K562 (cell line): ENCODE measurements around the gene RTBDN. TPM values are rescaled to one million over a fixed set of nuclear protein-coding genes. Genes with fewer than 3 reads are reported as not detected.
A peak's percentile ranks its signal among the peaks of the same experiment; 100 is the strongest.

ENCODE experiments used
- CBFB ChIP-seq: sonication (generic); formaldehyde crosslinking; IDR thresholded peaks from 2 replicates; pipeline ENCODE4 v1.4.0; 2020; ENCODE audit warnings: mild to moderate bottlenecking, missing genetic modification reagents
- CCAR2 ChIP-seq: fragments of 200-400 bp; formaldehyde crosslinking; IDR thresholded peaks from 2 replicates; pipeline ENCODE4 v1.6.1; 2017; ENCODE audit warnings: mild to moderate bottlenecking, low read depth, low read length
- FOXP1 ChIP-seq: sonication (generic); formaldehyde crosslinking; IDR thresholded peaks from 2 replicates; pipeline ENCODE4 v1.8.0; 2022; ENCODE audit warnings: mild to moderate bottlenecking, missing genetic modification reagents
- HSF4 ChIP-seq: fragments of 250-450 bp; sonication (Bioruptor Pico); IDR thresholded peaks from 2 replicates; pipeline ENCODE4 v2.1.2; 2022; ENCODE audit warnings: mild to moderate bottlenecking, moderate library complexity, borderline replicate concordance
- KLF16 ChIP-seq: IDR thresholded peaks from 2 replicates; pipeline ENCODE4 v1.6.1; 2016; ENCODE audit warnings: antibody characterized with exemption
- MTA2 ChIP-seq: fragments of 450-650 bp; IDR thresholded peaks from 2 replicates; pipeline ENCODE4 v1.6.1; 2016; ENCODE audit warnings: low read depth
- NR3C1 ChIP-seq: sonication (generic); formaldehyde crosslinking; IDR thresholded peaks from 2 replicates; pipeline ENCODE4 v1.8.1; 2022; ENCODE audit warnings: missing genetic modification reagents
- POLR2A ChIP-seq: fragments of 450-650 bp; conservative IDR thresholded peaks from 2 replicates; pipeline ENCODE4 v1.6.1; 2016
- SMARCB1 ChIP-seq: IDR thresholded peaks from 2 replicates; pipeline ENCODE4 v1.6.1; 2011; ENCODE audit warnings: improper control_type of control experiment, low read depth; ENCODE audit not compliant: insufficient read length
- SPI1 ChIP-seq: IDR thresholded peaks from 2 replicates; pipeline ENCODE4 v1.6.1; 2011; ENCODE audit warnings: low read depth, low read length, control low read depth, borderline replicate concordance
- ZBTB1 ChIP-seq: sonication (generic); formaldehyde crosslinking; IDR thresholded peaks from 2 replicates; pipeline ENCODE4 v1.8.1; 2023; ENCODE audit warnings: missing genetic modification reagents, low read depth, mild to moderate bottlenecking, borderline replicate concordance
- polyA plus RNA-seq, 8 experiments: library from polyadenylated mRNA; depleted of rRNA in 4 of 8; stranded (reverse) in 5 of 8; unstranded in 3 of 8; fragments of >200 nt; fragmentation: Nextera tagmentation in 2 of 8; fragmentation: Illumina TruSeq in 1 of 8; extraction: Ambion mirVana in 2 of 8; extraction: Trizol in 1 of 8; gene quantifications; 2 replicates each; pipeline versions ENCODE4 v1.2.1 to v1.2.3, GENCODE V29; 2011 to 2014; ENCODE audit warnings: inconsistent platforms in 1 of 8, missing spikeins in 1 of 8
- total RNA-seq, 7 experiments: library from RNA; depleted of rRNA in 6 of 7; stranded (reverse); fragments of >200 nt in 6 of 7; fragmentation: Illumina TruSeq in 2 of 7; extraction: Trizol in 2 of 7; gene quantifications; 2 replicates each; pipeline versions ENCODE4 v1.2.1 to v1.2.3, GENCODE V29; 2011 to 2021; ENCODE audit warnings: low replicate concordance in 1 of 7
- TF ChIP-seq, protein P1 (sequence below): fragments of 200-800 bp; sonication (Bioruptor generic); IDR thresholded peaks from 2 replicates; pipeline ENCODE4 v1.6.1; 2017; ENCODE audit warnings: missing genetic modification characterization, missing compliant biosample characterization
- TF ChIP-seq, protein P2 (sequence below): fragments of 450-650 bp; formaldehyde crosslinking; IDR thresholded peaks from 2 replicates; pipeline ENCODE4 v1.4.0; 2020; ENCODE audit warnings: mild to moderate bottlenecking, moderate library complexity
- TF ChIP-seq, protein P3 (sequence below), 2 experiments: IDR thresholded peaks in 1 of 2; conservative IDR thresholded peaks in 1 of 2; 2 replicates each; pipeline ENCODE4 v1.6.1; 2016; ENCODE audit warnings: low read depth in 2 of 2, mild to moderate bottlenecking in 1 of 2, missing compliant biosample characterization in 1 of 2, missing genetic modification characterization in 1 of 2, moderate library complexity in 1 of 2
- TF ChIP-seq, protein P4 (sequence below): sonication (generic); formaldehyde crosslinking; IDR thresholded peaks from 2 replicates; pipeline ENCODE4 v1.8.1; 2023; ENCODE audit warnings: mild to moderate bottlenecking, missing genetic modification reagents
- TF ChIP-seq, protein P5 (sequence below): fragments of 450-650 bp; IDR thresholded peaks from 2 replicates; pipeline ENCODE4 v1.6.1; 2016; ENCODE audit warnings: missing biosample characterization, missing genetic modification characterization
- TF ChIP-seq, protein P6 (sequence below): fragments of 250-450 bp; sonication (Bioruptor Pico); IDR thresholded peaks from 2 replicates; pipeline ENCODE4 v1.5.0; 2020; ENCODE audit warnings: mild to moderate bottlenecking, borderline replicate concordance

The RTBDN gene
- total and polyA plus RNA-seq, 9 of the 15 experiments (the other 6 are each of a cell fraction or from before 2014, with no cell fraction given): 0.20 to 2.3 (median 0.72) TPM; not detected in 1

DNA sequence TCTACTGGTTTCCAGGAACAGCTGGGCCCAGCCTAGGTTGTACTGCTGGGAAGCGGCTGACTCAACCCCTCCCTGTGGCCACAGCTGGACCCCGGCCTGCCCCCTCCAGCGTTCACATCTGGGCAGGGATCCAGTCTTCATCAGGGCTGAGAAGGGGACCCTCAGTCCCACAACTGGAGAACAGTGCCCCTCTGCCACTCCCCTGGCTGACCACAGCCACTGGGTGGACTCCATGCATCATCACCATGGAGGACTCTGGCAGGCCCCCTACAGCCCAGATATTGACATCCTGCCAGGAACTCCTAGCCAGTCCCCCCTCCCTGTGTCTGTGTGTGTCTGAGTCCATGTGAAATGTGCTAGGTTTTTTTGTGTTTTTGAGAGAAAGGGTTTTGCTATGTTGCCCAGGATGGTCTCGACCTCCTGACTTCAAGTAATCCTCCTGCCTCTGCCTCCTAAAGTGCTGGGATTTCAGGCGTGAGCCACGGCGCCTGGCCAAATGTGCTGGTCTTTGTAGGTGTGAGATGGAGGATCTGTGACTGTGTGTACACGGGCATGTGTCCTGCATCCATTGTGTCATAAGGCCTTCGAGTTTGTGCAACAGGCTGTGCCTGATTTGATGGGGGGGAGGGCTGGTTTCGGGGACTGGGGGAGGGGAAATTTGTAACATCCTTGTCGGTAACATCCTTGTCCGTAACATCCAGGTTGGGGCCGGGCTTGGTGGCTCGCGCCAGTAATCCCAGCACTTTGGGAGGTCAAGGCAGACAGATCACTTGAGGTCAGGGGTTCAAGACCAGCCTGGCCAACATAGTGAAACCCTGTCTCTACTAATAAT lies 55.0 kb downstream of the RTBDN start (continued):
- TF ChIP-seq, protein P1, sequence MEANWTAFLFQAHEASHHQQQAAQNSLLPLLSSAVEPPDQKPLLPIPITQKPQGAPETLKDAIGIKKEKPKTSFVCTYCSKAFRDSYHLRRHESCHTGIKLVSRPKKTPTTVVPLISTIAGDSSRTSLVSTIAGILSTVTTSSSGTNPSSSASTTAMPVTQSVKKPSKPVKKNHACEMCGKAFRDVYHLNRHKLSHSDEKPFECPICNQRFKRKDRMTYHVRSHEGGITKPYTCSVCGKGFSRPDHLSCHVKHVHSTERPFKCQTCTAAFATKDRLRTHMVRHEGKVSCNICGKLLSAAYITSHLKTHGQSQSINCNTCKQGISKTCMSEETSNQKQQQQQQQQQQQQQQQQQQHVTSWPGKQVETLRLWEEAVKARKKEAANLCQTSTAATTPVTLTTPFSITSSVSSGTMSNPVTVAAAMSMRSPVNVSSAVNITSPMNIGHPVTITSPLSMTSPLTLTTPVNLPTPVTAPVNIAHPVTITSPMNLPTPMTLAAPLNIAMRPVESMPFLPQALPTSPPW: peak; percentile 78
- TF ChIP-seq POLR2A: no peak
- no peak for TF ChIP-seq KLF16
- no peak for TF ChIP-seq SMARCB1
- TF ChIP-seq ZBTB1 (CRISPR knock-in tag): no peak
- TF ChIP-seq MTA2: no peak
- TF ChIP-seq HSF4 (CRISPR knock-in tag): no peak
- TF ChIP-seq SPI1: no peak
- TF ChIP-seq CBFB (CRISPR knock-in tag): no peak
- no peak for TF ChIP-seq NR3C1 (CRISPR knock-in tag)
- TF ChIP-seq, protein P2, sequence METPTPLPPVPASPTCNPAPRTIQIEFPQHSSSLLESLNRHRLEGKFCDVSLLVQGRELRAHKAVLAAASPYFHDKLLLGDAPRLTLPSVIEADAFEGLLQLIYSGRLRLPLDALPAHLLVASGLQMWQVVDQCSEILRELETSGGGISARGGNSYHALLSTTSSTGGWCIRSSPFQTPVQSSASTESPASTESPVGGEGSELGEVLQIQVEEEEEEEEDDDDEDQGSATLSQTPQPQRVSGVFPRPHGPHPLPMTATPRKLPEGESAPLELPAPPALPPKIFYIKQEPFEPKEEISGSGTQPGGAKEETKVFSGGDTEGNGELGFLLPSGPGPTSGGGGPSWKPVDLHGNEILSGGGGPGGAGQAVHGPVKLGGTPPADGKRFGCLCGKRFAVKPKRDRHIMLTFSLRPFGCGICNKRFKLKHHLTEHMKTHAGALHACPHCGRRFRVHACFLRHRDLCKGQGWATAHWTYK: 0 out of 2 replicates have a peak, but pooled peaks have one; percentile 17
- TF ChIP-seq, protein P3, sequence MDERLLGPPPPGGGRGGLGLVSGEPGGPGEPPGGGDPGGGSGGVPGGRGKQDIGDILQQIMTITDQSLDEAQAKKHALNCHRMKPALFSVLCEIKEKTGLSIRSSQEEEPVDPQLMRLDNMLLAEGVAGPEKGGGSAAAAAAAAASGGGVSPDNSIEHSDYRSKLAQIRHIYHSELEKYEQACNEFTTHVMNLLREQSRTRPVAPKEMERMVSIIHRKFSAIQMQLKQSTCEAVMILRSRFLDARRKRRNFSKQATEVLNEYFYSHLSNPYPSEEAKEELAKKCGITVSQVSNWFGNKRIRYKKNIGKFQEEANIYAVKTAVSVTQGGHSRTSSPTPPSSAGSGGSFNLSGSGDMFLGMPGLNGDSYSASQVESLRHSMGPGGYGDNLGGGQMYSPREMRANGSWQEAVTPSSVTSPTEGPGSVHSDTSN (CRISPR knock-in tag; IDR thresholded peaks at IDR 0.05; ENCODE audit: low read depth): no peak
- TF ChIP-seq, protein P3 (tag; conservative IDR thresholded peaks at IDR 0.05; ENCODE audit: low read depth): no peak
- TF ChIP-seq, protein P4, sequence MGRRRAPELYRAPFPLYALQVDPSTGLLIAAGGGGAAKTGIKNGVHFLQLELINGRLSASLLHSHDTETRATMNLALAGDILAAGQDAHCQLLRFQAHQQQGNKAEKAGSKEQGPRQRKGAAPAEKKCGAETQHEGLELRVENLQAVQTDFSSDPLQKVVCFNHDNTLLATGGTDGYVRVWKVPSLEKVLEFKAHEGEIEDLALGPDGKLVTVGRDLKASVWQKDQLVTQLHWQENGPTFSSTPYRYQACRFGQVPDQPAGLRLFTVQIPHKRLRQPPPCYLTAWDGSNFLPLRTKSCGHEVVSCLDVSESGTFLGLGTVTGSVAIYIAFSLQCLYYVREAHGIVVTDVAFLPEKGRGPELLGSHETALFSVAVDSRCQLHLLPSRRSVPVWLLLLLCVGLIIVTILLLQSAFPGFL (CRISPR knock-in tag): no peak
- TF ChIP-seq, protein P5, sequence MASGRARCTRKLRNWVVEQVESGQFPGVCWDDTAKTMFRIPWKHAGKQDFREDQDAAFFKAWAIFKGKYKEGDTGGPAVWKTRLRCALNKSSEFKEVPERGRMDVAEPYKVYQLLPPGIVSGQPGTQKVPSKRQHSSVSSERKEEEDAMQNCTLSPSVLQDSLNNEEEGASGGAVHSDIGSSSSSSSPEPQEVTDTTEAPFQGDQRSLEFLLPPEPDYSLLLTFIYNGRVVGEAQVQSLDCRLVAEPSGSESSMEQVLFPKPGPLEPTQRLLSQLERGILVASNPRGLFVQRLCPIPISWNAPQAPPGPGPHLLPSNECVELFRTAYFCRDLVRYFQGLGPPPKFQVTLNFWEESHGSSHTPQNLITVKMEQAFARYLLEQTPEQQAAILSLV (tag): no peak
- no peak for TF ChIP-seq CCAR2
- TF ChIP-seq FOXP1: no peak
- TF ChIP-seq, protein P6, sequence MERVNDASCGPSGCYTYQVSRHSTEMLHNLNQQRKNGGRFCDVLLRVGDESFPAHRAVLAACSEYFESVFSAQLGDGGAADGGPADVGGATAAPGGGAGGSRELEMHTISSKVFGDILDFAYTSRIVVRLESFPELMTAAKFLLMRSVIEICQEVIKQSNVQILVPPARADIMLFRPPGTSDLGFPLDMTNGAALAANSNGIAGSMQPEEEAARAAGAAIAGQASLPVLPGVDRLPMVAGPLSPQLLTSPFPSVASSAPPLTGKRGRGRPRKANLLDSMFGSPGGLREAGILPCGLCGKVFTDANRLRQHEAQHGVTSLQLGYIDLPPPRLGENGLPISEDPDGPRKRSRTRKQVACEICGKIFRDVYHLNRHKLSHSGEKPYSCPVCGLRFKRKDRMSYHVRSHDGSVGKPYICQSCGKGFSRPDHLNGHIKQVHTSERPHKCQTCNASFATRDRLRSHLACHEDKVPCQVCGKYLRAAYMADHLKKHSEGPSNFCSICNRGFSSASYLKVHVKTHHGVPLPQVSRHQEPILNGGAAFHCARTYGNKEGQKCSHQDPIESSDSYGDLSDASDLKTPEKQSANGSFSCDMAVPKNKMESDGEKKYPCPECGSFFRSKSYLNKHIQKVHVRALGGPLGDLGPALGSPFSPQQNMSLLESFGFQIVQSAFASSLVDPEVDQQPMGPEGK (CRISPR knock-in tag): no peak
